H54 (cell line): ENCODE data around the gene CACNA1A.
A peak's percentile ranks its signal among the peaks of the same experiment; 100 is the strongest.

Source experiments
- DNase-seq: peaks from one replicate; pipeline ENCODE4 v3.0.0; 2011; ENCODE audit warnings: low spot score, mixed read lengths; ENCODE audit not compliant: insufficient read length
- FAIRE-seq: peaks from 3 replicates; lab custom pipeline; 2011; peaks lifted over from hg19 to GRCh38; lab: Jason Lieb, UNC
- POLR2A ChIP-seq: IDR thresholded peaks from 2 replicates; pipeline ENCODE4 v1.6.1; 2011; ENCODE audit warnings: low read depth, mild to moderate bottlenecking, low read length

The CACNA1A gene

GRCh38 chr19:13511947-13512346 is 5.7 kb upstream of the CACNA1A start:
- DNase-seq = no peak
- no peak for TF ChIP-seq POLR2A
- no peak for FAIRE-seq

GRCh38 chr19:13507053-13507611 is 853 bp upstream of the CACNA1A start:
- TF ChIP-seq POLR2A = no peak
- no peak for FAIRE-seq
- DNase-seq = no peak

- FAIRE-seq (no peak), DNase-seq (no peak)
- no peak for TF ChIP-seq POLR2A
These were observed 363 bp downstream of the CACNA1A start for GRCh38 chr19:13505761-13506470.

- DNase-seq = no peak
- no peak for TF ChIP-seq POLR2A
- FAIRE-seq = no peak
These were observed 1.0 kb downstream of the CACNA1A start for GRCh38 chr19:13505164-13505695.

GRCh38 chr19:13503570-13504235 is 2.6 kb downstream of the CACNA1A start:
- TF ChIP-seq POLR2A = no peak
- no peak for DNase-seq
- no peak for FAIRE-seq

GRCh38 chr19:13502231-13502630 is 4.0 kb downstream of the CACNA1A start:
- FAIRE-seq (no peak), DNase-seq (no peak)
- no peak for TF ChIP-seq POLR2A

GRCh38 chr19:13499692-13500091 is 6.6 kb downstream of the CACNA1A start:
- FAIRE-seq (no peak), DNase-seq (no peak)
- no peak for TF ChIP-seq POLR2A

GRCh38 chr19:13493516-13494310 is 12.6 kb downstream of the CACNA1A start:
- FAIRE-seq (no peak), DNase-seq (no peak)
- no peak for TF ChIP-seq POLR2A

GRCh38 chr19:13492128-13492527 is 14.2 kb downstream of the CACNA1A start:
- FAIRE-seq (no peak), DNase-seq (peak; percentile 15)
- no peak for TF ChIP-seq POLR2A

GRCh38 chr19:13487985-13488384 is 18.3 kb downstream of the CACNA1A start:
- DNase-seq (no peak), FAIRE-seq (no peak)
- no peak for TF ChIP-seq POLR2A

GRCh38 chr19:13484166-13484565 is 22.1 kb downstream of the CACNA1A start:
- no peak for FAIRE-seq
- no peak for DNase-seq
- no peak for TF ChIP-seq POLR2A

GRCh38 chr19:13483215-13483614 is 23.1 kb downstream of the CACNA1A start:
- DNase-seq = no peak
- TF ChIP-seq POLR2A = no peak
- FAIRE-seq = no peak

GRCh38 chr19:13478576-13478975 is 27.7 kb downstream of the CACNA1A start:
- FAIRE-seq (no peak), DNase-seq (no peak)
- TF ChIP-seq POLR2A = no peak

- DNase-seq = no peak
- no peak for TF ChIP-seq POLR2A
- FAIRE-seq = no peak
These were observed 30.2 kb downstream of the CACNA1A start for GRCh38 chr19:13476071-13476470.
